Muscle layer of duodenum (tissue), 2 donors: Measurements from ENCODE around the gene CDKN1C.

Experiments
- H3K27ac ChIP-seq: one replicate; pipeline ENCODE4 v1.7.0; 2013; ENCODE audit warnings: mild to moderate bottlenecking, low read length
- H3K27me3 ChIP-seq: one replicate; pipeline ENCODE4 v1.7.0; 2013; ENCODE audit warnings: low read depth, mild to moderate bottlenecking, control low read depth, low read length
- H3K36me3 ChIP-seq, 2 donors: one replicate each; pipeline ENCODE4 v1.7.0; 2013; ENCODE audit warnings: low read length in 2 of 2, control low read depth in 1 of 2, mild to moderate bottlenecking in 1 of 2; ENCODE audit not compliant: insufficient read depth in 2 of 2, control insufficient read depth in 1 of 2
- H3K4me1 ChIP-seq, 2 donors: one replicate each; pipeline ENCODE4 v1.7.0; 2013; ENCODE audit warnings: low read length in 2 of 2, mild to moderate bottlenecking in 2 of 2, control low read depth in 1 of 2, moderate library complexity in 1 of 2; ENCODE audit not compliant: insufficient read depth in 2 of 2, control insufficient read depth in 1 of 2
- H3K4me3 ChIP-seq, 2 donors: one replicate each; pipeline ENCODE4 v1.7.0; 2013; ENCODE audit warnings: low read length in 2 of 2, low read depth in 1 of 2, mild to moderate bottlenecking in 1 of 2
- H3K9me3 ChIP-seq, 2 donors: one replicate each; pipeline ENCODE4 v1.7.0; 2013; ENCODE audit warnings: low read length in 2 of 2, control low read depth in 1 of 2, mild to moderate bottlenecking in 1 of 2; ENCODE audit not compliant: control insufficient read depth in 1 of 2
- donor health status: healthy.

CDKN1C gene

DNA sequence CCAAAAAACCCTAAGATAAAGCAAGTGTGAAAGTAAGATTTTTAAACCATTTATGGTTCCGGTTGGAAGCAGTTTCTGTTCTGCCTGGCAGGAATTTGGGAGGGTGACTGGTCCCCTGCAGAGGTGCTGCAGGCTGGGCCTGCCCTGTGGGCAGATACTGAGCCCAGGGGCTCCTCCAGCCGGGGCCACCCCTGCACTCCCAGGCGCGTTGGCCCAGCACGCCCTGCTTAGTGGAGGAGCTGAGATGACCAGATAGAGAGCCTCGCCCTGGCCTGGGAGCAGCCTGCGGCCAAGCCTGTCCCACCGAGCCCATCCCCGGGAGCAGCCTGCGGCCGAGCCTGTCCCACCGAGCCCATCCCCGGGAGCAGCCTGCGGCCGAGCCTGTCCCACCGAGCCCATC is 35.7 kb upstream of the CDKN1C start:
- no peaks in the 10 kb centered on the region for H3K4me1 ChIP-seq
- no peaks in the 10 kb centered on the region for H3K9me3 ChIP-seq
- H3K4me3 ChIP-seq = no peak overlapping the region
- no peak overlapping the region for H3K27ac ChIP-seq
- H3K36me3 ChIP-seq = no peaks in the 10 kb centered on the region
- H3K27me3 ChIP-seq = no peaks in the 10 kb centered on the region

GRCh38 chr11:2920343-2920742 is 34.8 kb upstream of the CDKN1C start:
- no peak overlapping the region for H3K27ac ChIP-seq
- no peaks in the 10 kb centered on the region for H3K36me3 ChIP-seq
- no peak overlapping the region for H3K4me3 ChIP-seq
- no peaks in the 10 kb centered on the region for H3K27me3 ChIP-seq
- no peaks in the 10 kb centered on the region for H3K9me3 ChIP-seq
- H3K4me1 ChIP-seq = no peaks in the 10 kb centered on the region

GRCh38 chr11:2919837-2920236 is 34.3 kb upstream of the CDKN1C start:
- no peaks in the 10 kb centered on the region for H3K36me3 ChIP-seq
- no peaks in the 10 kb centered on the region for H3K27me3 ChIP-seq
- H3K27ac ChIP-seq = no peak overlapping the region
- H3K4me1 ChIP-seq = no peaks in the 10 kb centered on the region
- H3K4me3 ChIP-seq = no peak overlapping the region
- no peaks in the 10 kb centered on the region for H3K9me3 ChIP-seq

GRCh38 chr11:2919188-2919587 is 33.6 kb upstream of the CDKN1C start:
- Histone ChIP-seq H3K27ac (no peak overlapping the region), H3K4me1 (no peaks in the 10 kb centered on the region), H3K27me3 (no peaks in the 10 kb centered on the region)

GRCh38 chr11:2917842-2918490 is 32.4 kb upstream of the CDKN1C start:
- Histone ChIP-seq H3K27ac (no peak overlapping the region), H3K4me3 (no peak overlapping the region), H3K4me1 (peaks cover 0 to 3% of the 10 kb centered on the region in 2 donors), H3K27me3 (no peaks in the 10 kb centered on the region), H3K9me3 (no peaks in the 10 kb centered on the region), H3K36me3 (no peaks in the 10 kb centered on the region)

More at GRCh38 chr11:2919188-2919587, 33.6 kb upstream of the CDKN1C start:
- Histone ChIP-seq H3K9me3 (no peaks in the 10 kb centered on the region), H3K36me3 (no peaks in the 10 kb centered on the region), H3K4me3 (no peak overlapping the region)

DNA sequence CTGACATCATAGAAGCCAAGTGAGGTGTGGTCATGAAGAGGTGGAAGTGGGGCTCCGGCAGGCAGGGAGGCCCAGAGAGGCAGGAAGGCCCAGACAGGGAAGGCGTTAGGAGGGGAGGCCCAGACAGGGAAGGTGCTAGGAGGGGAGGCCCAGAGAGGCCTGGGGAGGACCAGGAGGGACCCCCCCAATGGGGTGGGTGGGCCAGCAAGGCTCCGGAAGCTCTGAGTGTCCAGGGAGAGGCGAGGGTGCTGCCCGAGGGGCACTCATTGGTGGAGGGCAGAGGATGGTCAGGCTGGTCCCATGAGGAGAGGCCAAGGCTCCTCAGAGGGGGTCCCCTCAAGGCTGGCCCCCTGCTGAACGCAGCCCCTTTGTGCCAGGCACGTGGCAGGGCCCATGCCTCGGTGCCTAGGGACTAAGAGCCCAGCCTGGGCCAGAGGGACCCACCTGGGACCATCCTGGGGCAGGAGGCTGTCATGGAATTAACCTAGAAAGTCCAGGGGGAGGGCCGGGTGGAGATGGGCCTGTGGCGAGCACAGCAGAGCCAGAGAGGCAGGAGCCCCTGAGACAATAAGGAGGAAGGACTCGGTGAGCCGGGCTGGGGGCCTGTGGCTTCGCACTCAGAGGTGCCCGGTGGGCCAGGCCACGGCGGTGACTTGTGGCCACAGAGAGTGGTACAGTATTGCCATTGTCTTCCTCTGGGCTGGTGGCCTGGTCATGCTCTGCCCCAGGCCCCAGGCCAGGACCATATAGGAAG is 31.5 kb upstream of the CDKN1C start:
- Histone ChIP-seq H3K9me3 (no peaks in the 10 kb centered on the region), H3K27ac (no peak overlapping the region), H3K4me3 (no peak overlapping the region), H3K27me3 (no peaks in the 10 kb centered on the region), H3K36me3 (no peaks in the 10 kb centered on the region), H3K4me1 (peaks cover 0 to 3% of the 10 kb centered on the region in 2 donors)

- Histone ChIP-seq H3K4me3 (no peak overlapping the region), H3K4me1 (peaks cover 0 to 3% of the 10 kb centered on the region in 2 donors), H3K36me3 (no peaks in the 10 kb centered on the region), H3K27me3 (no peaks in the 10 kb centered on the region), H3K27ac (no peak overlapping the region), H3K9me3 (no peaks in the 10 kb centered on the region)
Measured at GRCh38 chr11:2916114-2916891, 30.7 kb upstream of the CDKN1C start.

DNA sequence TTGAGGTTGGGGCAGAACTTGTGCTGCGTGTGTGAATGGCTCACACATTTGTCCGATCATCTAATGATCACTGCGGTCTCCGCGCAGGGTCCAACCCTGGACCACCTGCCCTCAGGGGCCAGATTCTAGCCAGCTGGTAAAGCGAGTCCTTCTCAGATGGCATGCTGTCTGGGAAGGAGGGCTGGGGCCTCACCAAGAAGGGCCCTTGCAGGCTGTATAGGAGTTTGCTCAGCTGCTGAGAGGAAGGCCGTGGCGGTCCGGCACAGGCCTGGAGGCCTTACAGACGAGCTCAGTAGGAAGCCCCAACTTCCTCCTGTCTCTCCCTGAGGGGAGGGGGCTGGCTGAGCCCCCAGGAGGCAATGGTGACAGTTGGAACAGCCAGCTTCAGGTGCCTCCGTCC is 29.9 kb upstream of the CDKN1C start:
- Histone ChIP-seq H3K27ac (no peak overlapping the region), H3K9me3 (no peaks in the 10 kb centered on the region), H3K4me3 (no peak overlapping the region), H3K36me3 (no peaks in the 10 kb centered on the region), H3K4me1 (peaks cover 0 to 3% of the 10 kb centered on the region in 2 donors), H3K27me3 (no peaks in the 10 kb centered on the region)

DNA sequence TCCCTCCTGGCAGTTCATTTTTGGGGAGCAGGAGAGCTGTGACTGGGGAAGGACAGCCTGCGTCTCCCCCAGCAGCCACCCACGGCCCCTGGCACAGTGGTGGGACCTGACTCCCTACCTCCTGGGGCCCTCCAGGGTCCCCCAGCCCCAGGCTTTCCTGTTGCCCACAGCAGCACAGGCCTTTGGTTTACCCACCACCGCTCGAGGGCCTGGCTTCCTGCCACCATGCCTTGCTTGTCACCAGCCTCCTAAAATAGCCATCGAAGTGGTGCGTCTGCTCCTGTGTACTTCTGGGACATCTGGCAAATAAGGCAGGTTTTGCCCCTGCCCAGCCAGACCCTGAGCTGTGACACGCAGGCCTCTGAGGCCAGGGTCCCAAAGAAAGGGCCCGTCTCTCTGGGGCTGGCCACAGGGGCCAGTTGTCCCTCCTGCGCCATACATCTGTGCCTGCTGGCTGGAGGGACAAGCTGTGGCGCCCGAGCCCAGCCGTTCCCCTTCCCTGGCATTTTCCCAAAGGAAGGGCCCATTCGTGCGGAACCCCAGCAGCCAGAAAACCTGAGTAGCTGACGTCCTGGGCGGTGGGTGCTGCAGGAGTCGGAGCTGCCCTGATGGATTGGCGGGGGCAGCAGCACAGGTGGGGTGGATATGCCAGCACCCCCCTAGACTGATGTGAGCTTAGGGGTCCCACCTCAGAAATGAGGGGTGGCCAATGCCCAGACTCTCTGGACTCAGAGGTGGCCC is 29.1 kb upstream of the CDKN1C start:
- no peak overlapping the region for H3K4me3 ChIP-seq
- no peaks in the 10 kb centered on the region for H3K9me3 ChIP-seq
- no peaks in the 10 kb centered on the region for H3K36me3 ChIP-seq
- no peak overlapping the region for H3K27ac ChIP-seq
- H3K4me1 ChIP-seq = peaks cover 0 to 3% of the 10 kb centered on the region in 2 donors
- no peaks in the 10 kb centered on the region for H3K27me3 ChIP-seq

GRCh38 chr11:2913776-2914175 is 28.2 kb upstream of the CDKN1C start:
- Histone ChIP-seq H3K4me3 (no peak overlapping the region), H3K9me3 (no peaks in the 10 kb centered on the region), H3K4me1 (peaks cover 3% of the 10 kb centered on the region in 2 donors), H3K27ac (no peak overlapping the region), H3K27me3 (no peaks in the 10 kb centered on the region), H3K36me3 (no peaks in the 10 kb centered on the region)

DNA sequence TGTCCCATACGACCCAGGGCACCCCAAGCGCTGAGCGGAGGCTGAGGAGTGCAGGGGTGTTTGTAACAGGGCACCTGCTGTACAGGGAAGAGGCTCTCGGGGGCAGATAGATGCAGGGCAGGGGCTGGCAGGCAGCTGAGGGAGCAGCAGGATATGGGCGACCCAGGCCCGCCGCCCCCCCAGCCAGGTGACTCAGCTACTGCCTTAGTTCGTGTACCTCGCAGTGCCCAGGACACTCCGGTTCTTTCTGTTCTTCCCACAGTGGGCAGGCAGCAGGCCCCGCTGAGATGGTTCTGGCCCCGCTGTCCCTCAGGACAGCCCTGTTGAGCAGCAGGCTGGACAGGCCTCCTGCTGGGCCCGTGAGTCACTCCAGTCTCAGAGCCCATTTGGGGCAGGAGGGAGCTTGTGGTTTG is 27.4 kb upstream of the CDKN1C start:
- Histone ChIP-seq H3K9me3 (no peaks in the 10 kb centered on the region), H3K4me1 (peaks cover 3% of the 10 kb centered on the region in 2 donors), H3K4me3 (no peak overlapping the region), H3K27me3 (no peaks in the 10 kb centered on the region), H3K36me3 (no peaks in the 10 kb centered on the region), H3K27ac (peak overlapping the region; percentile 51)
